Measurements from ENCODE around the gene AMIGO2.

GRCh38 chr12:47073951-47074350 is 5.8 kb downstream of the AMIGO2 start:
- TF ChIP-seq CTCF (IDR thresholded peaks at IDR 0.05) (no peak), POLR2A (IDR thresholded peaks at IDR 0.05) (no peak)

All from suprapubic skin (tissue), 3 donors.